Placental epithelial cell (primary cell): ENCODE data around the gene MALL. TPM values are rescaled to one million over a fixed set of nuclear protein-coding genes. Genes with fewer than 3 reads are reported as not detected.

Experiments
- small RNA-seq: library from RNA; depleted of rRNA; stranded (forward); fragments of <200 nt; gene quantifications from one replicate; pipeline ENCODE3, GENCODE V24; 2012
- total RNA-seq: library from RNA; depleted of rRNA; stranded (reverse); fragments of >200 nt; gene quantifications from 2 replicates; pipeline ENCODE4 v1.2.3, GENCODE V29; 2012

The MALL gene
- 1.2 and 2.9 TPM in 2 replicates for total RNA-seq

DNA sequence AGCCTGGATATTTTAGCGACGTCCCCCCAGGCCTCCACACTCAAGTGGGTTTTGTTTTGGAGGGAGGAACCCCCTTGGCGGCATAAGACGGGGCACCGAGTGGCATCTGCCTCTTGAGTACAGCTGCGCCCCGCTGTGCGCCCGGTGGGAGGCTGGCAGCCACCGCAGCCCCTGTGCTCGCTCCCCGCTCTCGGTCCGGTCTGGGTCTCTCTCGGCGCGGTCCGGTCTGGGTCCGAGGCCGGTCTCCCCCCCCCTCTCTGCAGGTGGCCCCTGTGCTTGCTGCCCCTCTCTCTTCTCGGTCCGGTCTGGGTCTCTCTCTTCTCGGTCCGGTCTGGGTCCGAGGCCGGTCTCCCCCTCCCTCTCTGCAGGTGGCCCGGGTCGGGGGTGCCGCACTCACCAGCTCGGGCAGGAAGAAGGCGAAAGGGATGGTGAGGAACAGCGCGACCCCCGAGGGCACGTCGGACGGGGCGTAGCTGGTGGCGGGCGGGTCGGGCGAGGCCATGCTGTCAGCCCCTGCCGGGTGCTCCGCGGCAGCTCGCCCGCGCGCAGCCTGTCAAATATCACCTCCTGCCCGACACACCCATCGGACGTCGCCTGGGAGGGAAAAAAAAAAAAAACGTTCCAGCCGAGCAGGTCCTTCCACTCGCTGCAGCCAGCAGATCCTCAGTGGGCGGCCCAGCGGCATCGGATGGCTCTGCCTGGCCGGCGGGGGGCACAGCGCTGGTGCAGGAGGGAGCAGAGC, at the start of gene MALL:
MALL (minus strand) TSS at position 532 of the 742 bp plus-strand sequence; CDS start at position 502, 30 bp downstream.

Small RNAs within 50 kb of the gene (small RNA-seq; reads per million reads assigned to genes)
- gene MIR4267 (not detected), gene MIR4436B1 (not detected)

Other genes with a start within 250 kb of the MALL start
- 1.7 and 3.5 TPM in 2 replicates for gene LIMS3, start 217.1 kb downstream of the MALL start, total RNA-seq
- gene NPHP1, start 89.2 kb upstream of the MALL start, total RNA-seq: 4.3 and 5.1 TPM in 2 replicates
- gene MTLN, start 96.7 kb upstream of the MALL start, total RNA-seq: 33.4 and 51.4 TPM in 2 replicates